ENCODE measurements around the gene POGK.
"Not testable (repeated sequence)": the region's sequence is repeated elsewhere in the genome, so short reads cannot be mapped to it uniquely, and the experiment has no call there.

Gene POGK, protein sequence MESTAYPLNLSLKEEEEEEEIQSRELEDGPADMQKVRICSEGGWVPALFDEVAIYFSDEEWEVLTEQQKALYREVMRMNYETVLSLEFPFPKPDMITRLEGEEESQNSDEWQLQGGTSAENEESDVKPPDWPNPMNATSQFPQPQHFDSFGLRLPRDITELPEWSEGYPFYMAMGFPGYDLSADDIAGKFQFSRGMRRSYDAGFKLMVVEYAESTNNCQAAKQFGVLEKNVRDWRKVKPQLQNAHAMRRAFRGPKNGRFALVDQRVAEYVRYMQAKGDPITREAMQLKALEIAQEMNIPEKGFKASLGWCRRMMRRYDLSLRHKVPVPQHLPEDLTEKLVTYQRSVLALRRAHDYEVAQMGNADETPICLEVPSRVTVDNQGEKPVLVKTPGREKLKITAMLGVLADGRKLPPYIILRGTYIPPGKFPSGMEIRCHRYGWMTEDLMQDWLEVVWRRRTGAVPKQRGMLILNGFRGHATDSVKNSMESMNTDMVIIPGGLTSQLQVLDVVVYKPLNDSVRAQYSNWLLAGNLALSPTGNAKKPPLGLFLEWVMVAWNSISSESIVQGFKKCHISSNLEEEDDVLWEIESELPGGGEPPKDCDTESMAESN

DNA sequence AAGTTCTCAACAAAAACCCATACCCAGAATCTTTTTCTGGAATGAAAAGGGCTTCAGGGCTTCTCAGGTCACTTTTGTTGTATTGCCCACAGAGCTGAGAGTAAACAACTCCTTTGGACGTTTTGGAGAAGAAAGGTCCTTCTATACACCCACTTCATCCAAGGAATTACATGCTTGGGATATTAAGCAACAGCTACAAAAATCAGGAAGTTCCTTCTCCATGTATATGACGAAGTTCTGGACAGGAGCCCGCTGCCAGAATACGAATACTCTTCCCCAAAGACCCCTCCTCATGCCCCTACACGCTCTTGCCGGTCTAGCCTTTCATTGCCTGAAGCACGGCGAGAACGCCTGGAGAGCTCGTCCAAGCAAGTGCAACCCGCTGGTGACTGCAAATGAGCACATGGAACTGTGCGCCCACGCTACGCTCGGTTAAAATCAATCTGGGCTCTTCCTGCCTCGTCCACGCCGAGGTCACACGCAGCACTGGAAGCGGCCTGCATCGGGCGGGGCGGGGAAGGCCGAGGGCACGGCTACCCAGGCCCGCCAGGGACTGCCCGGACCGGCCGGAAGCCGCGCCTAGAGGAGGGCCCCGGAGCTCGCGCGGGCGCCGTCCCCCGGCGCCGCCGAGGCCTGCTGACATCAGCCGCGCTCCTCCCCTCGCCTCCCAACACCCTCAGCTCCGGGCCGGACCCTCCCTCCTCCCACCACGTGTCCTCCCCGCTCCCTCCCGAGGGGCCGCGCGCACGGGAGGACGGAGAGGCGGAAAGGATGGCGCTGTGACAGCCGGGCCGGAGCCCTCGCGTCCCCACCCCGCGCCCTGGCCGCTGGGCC is at the start of gene POGK:
POGK (plus strand) TSS at position 710 of the 834 bp plus-strand sequence. CDS start 1,482 bp downstream, outside the sequence.
- peak; percentile 61 to 75 for DNase-seq (ENCODE audit: low read depth in 1 of 2, low spot score in 1 of 2)

DNA sequence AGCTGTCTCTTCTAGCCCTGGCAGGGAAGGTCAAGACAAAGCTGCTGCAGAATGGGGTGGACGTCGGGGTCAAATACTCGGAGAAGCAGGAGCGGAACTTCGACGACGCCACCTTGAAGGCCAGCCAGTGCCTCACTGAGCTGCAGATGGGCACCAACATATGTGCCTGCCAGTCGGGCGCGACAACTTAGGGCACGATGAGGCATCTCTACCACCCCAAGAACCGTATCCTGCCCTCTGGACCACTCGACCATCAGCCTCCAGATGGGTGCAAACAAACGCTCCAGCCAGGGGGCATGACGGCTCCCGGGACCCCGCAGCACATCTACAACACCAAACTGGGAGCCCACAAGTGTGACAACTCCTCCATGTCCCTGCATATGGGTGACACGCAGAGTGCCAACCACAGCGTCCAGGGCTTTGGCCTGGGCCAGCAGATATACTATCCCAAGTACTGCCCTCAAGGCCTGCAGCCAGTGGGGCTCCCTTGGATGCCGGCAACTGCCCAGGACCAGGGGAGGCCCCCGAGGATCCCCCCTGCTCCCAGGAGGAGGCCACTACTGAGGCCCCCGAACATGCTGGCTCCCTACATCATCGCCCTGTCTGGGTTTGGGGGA is 42.5 kb upstream of the POGK start:
- no peak for DNase-seq (ENCODE audit: low read depth in 1 of 2, low spot score in 1 of 2)

DNA sequence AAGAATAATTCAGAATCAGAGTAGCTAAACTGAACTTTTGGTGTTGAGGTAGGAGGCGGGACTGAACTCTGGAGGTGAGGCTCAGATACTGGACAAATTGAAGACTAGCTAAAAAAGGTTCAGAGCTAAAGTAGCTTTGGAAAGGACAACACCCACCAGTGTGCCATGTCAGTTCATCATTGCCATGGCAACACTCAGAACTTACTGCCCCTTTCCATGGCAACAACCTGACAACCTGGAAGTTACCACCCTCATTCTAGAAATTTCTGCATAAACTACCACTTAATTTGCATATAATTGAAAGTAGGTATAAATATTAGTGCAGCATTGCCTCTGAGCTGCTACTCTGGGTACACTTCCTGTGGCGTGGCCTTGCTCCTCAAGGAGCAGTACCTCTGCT is 30.3 kb upstream of the POGK start:
- no peak for DNase-seq (ENCODE audit: low read depth in 1 of 2, low spot score in 1 of 2)

DNA sequence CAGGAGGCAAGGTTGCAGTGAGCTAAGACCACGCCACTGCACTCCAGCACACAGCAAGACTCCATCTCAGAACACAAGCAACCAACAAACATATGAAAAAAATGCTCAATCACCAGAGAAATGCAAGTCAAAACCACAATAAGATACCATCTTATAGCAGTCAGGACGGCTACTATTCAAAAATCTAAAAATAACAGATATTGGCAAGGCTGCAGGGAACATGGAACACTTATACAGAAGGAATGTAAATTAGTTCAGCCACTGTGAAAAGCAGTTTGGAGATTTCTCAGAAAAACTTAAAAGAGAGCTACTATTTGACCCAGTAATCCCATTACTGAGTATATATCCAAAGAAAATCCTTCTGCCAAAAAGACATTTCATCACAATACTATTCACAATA is 27.6 kb upstream of the POGK start:
- no peak for DNase-seq (ENCODE audit: low read depth in 1 of 2, low spot score in 1 of 2)

DNA sequence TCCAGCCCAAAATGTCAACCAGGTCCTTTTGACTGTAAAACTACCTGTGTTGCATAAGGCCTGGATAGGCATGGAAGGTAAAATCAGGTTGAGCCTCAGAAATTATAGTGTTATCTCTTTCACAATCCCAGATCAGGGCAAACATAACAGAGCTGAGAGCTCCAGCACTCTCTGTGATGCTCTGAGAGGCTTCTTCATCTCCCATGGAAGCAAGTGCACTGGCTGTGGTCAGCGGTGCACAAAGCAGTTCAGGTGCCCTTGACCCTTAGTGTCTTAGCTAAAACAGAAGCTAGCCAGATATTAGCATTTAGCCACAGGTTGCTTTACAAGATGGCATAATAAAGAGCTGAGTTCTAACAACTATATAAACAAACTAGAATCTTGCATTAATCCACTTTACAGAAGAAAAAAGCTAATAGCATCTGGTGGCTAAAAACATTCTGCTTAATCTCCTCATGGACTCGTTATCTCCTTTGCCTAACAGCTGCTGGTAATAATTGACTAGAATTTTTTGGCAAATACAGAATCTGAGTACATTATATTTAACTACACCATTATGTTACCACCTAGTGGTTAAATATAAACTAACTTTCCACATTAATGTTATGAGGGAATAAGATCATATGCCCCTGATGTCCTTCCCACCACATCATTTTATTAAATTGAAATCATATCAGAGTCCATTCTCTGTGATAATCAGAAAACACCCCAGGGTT is 25.6 kb upstream of the POGK start:
- no peak for DNase-seq (ENCODE audit: low read depth in 1 of 2, low spot score in 1 of 2)

DNA sequence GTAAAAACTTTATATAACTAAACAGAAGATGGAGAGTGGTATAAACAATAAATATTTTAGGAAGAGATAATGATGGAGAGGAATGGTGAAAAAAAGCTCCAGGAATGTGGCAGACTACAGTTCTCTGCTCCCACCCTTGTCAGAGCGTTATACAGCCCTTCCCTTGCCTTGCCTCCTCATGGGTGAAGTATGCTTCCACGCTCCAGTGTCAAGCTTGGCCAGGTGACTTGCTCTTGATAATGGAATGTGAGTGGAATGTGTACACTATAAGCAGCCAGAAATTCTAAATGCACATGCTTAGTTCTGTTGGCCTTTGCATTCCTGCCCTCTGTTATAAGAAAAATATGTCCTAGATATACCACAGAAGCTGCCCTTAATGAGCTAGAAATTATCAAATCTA is 24.7 kb upstream of the POGK start:
- DNase-seq (ENCODE audit: low read depth in 1 of 2, low spot score in 1 of 2), result no peak

DNA sequence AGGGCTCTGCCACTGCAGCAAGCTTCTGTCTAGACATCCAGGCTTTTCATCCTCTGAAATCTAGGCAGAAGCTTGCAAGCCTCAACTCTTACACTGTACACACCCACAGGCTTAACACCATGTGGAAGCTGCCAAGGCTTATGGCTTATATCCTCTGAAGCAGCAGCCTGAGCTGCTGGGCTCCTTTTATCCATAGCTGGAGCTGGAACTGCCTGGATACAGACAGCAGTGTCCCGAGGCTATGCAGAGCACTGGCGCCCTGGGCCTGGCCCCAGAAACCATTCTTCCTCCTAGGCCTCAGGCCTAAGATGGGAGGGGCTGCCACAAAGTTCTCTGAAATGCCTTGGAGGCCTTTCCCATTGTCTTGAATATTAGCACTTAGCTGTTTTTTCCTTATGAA is 19.3 kb upstream of the POGK start:
- no peak for DNase-seq (ENCODE audit: low read depth in 1 of 2, low spot score in 1 of 2)

DNA sequence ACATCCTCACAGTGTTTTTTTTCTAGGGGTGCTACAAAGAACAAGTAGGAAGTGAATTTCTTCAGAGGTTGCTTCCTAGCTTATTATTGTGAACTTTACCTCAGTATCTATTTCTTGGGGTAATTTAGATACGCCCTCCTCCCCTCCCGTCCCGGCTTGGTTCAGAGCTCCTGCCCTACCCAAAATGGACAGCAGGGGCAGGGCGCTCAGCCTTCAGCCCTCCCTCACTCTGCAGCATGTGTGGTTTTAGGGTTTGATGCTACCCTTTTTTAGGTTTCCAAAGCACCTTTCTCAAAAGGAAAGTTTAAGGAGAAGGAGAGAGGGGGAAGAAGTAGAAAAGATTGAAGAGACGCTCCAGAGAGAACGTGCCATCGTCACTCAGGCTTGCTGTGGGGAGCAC is 16.9 kb upstream of the POGK start:
- no peak for DNase-seq (ENCODE audit: low read depth in 1 of 2, low spot score in 1 of 2)

DNA sequence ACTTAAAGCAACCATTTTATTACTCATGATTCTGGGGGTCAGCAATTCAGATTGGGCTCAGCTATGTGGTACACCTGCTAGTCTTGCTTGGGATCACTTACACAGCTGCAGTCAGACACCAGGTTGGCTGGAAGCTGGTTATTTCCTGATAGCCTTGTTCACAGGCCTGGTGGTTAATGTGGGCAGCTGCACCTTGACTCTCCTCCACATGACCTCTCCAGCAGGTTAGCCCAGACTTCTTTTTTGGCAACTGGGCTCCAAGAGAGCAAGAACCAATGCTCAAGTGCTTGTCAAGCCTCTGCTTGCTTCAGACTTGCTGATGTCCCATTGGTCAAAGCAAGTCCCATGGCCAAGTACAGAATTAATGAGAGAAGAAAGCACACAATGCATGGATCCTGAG is 11.8 kb upstream of the POGK start:
- no peak for DNase-seq (ENCODE audit: low read depth in 1 of 2, low spot score in 1 of 2)

DNA sequence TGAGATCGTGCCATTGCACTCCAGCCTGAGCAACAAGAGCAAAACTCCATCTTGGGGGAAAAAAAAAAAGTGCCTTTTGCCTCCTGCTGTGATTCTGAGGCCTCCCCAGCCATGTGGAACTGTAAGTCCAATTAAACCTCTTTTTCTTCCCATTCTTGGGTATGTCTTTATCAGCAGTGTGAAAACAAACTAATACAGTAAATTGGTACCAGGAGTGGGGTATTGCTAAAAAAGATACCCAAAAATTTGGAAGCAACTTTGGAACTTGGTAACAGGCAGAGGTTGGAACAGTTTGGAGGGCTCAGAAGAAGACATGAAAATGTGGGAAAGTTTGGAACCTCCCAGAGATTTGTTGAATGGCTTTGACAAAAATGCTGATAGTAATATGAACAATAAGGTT is 9.5 kb upstream of the POGK start:
- not testable (repeated sequence) for DNase-seq (ENCODE audit: low read depth in 1 of 2, low spot score in 1 of 2)

DNA sequence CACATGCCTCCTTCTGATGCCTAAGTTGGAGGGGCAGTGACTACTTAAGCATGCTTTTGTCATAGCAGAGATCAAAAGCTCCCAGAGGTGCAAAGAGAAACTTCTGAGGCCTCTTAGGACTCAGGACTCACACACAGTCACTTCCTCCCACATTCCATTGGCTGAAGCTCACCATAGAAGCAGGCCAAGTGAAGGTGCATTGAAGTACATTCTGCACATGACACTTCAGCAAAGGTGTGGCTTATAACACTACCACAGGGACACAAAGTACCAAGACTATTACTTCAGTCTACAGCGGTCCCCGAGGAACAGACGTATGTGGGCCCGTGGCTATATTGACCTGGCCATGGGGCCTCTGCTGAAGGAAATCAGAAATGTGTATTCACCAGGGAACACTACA is 2.5 kb upstream of the POGK start:
- DNase-seq (ENCODE audit: low read depth in 1 of 2, low spot score in 1 of 2), result no peak

DNA sequence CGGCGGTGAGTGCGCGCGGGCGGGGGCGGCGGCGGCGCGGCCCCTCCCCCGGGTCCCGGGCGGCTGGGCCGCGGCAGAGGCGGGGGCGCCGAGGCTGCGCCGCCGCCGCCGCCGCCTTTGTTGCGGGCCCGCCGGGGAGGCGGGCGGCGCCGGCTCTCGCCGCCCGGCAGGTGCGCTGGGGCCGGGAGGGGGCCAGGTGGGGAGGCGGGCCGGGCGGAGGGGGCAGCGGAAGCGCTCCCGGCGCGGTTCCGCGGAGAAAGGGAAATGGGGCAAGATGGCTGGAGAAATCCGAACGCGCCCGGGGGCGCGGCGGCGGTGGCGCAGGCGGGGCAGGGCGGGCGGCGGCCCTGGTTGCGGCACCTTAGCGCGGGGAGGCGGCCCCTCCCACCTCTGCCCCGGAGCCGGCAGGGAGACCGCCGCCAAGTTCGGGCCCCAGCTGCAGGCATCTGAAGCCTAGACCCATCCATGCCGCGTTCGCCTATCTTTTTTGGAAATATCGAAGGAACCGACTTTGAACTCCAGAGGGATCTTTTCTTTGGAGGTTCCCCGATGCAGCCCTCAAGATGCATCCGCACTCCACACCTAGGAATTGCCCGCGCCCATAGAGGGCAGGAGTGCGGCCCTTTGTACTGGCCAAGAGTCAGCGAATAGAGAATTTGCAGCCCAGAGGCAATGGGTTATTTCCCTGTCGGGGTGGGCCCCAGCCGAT is 479 bp downstream of the POGK start:
- DNase-seq (ENCODE audit: low read depth in 1 of 2, low spot score in 1 of 2), result peak; percentile 25 to 45

DNA sequence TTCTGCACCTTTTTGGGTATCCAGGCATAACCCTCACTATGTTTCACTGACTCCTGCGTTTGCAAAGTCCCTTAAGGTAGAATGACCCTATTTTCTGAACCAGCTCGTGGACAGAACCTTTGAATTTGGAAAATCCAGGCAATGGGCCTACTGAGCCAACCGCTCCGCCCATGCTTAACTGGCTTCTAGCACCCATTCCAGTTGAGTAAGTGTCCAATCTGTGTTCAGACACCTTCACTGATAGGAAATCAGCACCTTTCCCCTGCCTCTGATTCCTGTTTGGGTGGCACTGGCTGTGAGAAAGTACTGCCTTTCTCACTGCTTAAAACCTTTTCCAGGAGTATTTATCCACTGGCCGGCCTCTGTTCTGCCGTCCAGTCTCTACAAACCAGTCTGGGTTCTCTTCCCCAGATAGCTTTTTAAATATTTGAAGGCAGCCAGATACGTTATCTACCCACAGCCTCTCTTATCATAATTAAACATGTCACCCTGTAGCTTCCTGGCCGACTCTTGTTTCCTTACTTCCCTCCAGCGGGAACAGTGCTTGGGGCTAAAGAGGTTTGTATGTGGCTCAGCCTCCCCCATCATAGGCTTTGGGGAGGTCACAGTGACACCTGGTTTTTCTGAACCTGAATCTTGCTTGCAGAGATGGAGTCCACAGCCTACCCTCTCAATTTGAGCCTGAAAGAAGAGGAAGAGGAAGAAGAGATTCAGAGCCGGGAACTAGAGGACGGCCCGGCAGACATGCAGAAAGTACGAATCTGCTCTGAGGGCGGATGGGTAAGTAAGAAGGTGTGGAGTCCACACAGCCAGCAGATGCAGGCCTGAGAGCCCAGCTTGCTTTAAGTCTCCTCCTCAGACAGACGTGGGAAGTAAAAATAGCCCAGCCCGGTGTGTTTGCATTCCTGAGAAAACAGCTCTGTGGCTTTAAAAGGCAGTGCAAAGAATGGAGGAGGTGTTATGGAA is 1.3 kb downstream of the POGK start:
- DNase-seq (ENCODE audit: low read depth in 1 of 2, low spot score in 1 of 2), result no peak

DNA sequence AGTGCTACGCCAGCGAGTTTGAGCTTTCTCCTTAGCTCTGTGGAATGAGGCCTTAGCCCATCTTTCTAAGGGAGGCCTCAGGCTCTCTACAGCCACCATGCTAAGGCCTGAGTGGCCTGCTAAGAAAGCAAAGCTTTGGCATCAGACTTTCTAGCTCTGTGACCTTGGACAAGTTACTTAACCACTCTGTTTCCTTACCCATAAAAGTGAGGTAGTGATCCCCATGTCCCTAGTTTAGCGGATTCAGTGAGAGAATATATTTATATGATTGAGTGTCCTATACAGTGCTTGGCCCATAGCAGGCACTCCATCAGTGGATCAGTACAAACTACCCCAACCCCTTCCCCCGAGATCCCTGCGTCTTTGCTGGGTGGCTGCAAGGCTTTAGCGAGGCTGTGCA is 4.0 kb downstream of the POGK start:
- DNase-seq (ENCODE audit: low read depth in 1 of 2, low spot score in 1 of 2), result no peak

DNA sequence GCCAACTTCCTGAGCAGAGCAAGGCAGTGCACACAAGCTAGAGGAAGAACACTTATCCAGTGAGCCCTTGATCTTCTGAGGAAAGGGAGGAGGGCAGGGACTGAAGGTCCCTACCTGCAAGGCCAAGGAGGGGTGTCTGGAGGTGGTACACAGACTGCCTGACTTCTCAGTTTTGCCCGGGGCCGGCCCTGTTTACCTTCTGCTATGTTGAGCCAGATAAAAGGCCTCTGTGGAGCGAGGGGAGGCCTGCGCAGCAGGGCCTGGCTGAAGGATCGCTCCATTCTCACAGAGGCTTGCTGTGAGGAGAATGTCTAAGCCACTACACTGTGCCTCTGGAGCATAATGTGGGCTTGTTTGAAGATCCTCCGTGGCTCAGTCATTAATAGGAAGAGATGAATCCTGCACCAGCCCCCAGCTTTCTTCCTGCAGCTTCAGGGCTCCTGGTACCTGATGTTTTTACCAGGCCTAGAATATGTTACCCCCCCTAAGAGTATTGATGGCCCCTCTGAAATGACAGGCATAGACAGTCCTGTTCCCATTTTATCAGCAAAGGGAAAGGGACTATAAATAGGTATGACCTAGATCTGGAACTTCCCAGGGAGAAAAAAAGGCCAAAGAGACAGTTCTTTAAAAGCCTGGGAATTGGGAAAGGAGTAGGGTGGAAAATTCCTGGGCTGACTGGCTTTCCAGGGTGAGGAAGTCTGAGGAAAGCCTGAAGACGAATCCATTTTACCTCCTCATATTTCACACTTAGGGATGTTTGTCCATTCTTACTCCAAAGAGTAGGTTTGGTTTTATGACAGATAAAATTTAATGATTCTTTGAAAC is 4.7 kb downstream of the POGK start:
- no peak for DNase-seq (ENCODE audit: low read depth in 1 of 2, low spot score in 1 of 2)

DNA sequence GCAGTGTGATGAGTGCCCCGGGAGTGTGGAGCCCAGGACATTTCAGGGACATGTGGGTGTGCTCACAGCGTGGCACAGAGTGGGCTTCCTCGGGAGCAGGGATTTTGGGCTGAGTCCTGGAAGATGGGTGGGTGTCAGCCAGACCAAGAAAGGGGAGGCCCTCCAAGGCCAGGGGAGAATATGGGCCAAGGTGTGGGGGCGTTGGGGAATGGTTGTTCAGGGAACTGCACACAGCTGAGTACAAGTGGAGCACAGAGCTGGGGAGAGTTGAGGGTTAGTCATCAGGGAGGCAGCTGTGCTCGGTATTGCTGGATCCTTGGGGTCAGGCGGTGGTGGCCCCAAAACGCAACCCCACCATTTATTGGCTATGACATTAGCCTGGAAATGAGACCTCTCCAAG is 5.5 kb downstream of the POGK start:
- no peak for DNase-seq (ENCODE audit: low read depth in 1 of 2, low spot score in 1 of 2)

DNA sequence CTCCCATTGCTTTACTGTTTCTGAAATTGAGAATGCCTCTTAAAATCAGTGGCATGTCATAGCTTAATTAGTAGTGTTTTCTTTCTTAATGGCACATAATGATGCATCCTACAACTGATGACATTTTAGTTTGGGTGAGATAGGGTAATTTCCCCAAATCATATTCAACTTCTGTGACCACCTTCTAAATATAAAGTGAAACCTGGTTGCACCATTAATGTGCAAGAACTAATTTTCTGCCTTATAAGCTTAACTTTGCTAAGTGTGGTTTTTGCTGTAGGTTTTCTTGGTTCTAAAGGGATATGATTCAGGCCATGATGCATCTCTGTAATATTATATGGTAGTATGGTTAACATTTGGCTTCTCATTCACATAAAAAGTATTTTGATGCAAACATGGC is 8.9 kb downstream of the POGK start:
- no peak for DNase-seq (ENCODE audit: low read depth in 1 of 2, low spot score in 1 of 2)

DNA sequence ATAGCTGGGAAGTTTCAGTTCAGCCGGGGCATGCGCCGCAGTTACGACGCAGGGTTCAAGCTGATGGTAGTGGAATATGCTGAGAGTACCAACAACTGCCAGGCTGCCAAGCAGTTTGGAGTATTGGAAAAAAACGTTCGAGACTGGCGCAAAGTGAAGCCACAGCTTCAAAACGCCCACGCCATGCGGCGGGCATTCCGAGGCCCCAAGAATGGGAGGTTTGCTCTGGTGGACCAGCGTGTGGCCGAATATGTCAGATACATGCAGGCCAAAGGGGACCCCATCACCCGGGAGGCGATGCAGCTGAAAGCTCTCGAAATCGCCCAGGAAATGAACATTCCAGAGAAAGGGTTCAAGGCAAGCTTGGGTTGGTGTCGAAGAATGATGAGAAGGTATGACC is 9.9 kb downstream of the POGK start:
- no peak for DNase-seq (ENCODE audit: low read depth in 1 of 2, low spot score in 1 of 2)
